Measurements from ENCODE around the gene FNDC1. TPM values are rescaled to one million over a fixed set of nuclear protein-coding genes. Genes with fewer than 3 reads are reported as not detected.

Gene FNDC1
- total RNA-seq, 1 experiment from 2014 or later = not detected

- CTCF ChIA-PET = no interaction called here
- no TSS peak for BruUV-seq (replicated peaks)
- no peak for DNase-seq
- no peak overlapping the region for H2AFZ ChIP-seq (ENCODE audit: low read length)
- H3F3A ChIP-seq (ENCODE audit: low read length, unreplicated experiment) = no peaks in the 10 kb centered on the region
- no peaks in the 10 kb centered on the region for H4K20me1 ChIP-seq (ENCODE audit: low read length)
- no peaks in the 10 kb centered on the region for H3K9me2 ChIP-seq (replicated peaks; ENCODE audit: low read length)
- POLR2A ChIA-PET (ENCODE audit: unreplicated experiment) = no interaction called here
- no peak overlapping the region for H3K27ac ChIP-seq (ENCODE audit: low read length)
- TF ChIP-seq, protein P1, sequence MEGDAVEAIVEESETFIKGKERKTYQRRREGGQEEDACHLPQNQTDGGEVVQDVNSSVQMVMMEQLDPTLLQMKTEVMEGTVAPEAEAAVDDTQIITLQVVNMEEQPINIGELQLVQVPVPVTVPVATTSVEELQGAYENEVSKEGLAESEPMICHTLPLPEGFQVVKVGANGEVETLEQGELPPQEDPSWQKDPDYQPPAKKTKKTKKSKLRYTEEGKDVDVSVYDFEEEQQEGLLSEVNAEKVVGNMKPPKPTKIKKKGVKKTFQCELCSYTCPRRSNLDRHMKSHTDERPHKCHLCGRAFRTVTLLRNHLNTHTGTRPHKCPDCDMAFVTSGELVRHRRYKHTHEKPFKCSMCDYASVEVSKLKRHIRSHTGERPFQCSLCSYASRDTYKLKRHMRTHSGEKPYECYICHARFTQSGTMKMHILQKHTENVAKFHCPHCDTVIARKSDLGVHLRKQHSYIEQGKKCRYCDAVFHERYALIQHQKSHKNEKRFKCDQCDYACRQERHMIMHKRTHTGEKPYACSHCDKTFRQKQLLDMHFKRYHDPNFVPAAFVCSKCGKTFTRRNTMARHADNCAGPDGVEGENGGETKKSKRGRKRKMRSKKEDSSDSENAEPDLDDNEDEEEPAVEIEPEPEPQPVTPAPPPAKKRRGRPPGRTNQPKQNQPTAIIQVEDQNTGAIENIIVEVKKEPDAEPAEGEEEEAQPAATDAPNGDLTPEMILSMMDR (conservative IDR thresholded peaks at IDR 0.05; ENCODE audit: low read depth, low read length) = no peak
- TF ChIP-seq EZH2phosphoT487 (IDR thresholded peaks at IDR 0.05; ENCODE audit: borderline replicate concordance, low read length) (no peak), EZH2 (IDR thresholded peaks at IDR 0.05; ENCODE audit: low read length, unreplicated experiment) (no peak)
- H3K27me3 ChIP-seq (ENCODE audit: low read length) = peaks cover 67% of the 10 kb centered on the region
- no peaks in the 10 kb centered on the region for H3K4me1 ChIP-seq (ENCODE audit: insufficient read depth, low read length)
- ATAC-seq = no peak
- no peaks in the 10 kb centered on the region for H3K79me2 ChIP-seq (ENCODE audit: low read length)
- no peaks in the 10 kb centered on the region for H3K36me3 ChIP-seq (ENCODE audit: low read depth, low read length)
- no peak overlapping the region for H3K9ac ChIP-seq (ENCODE audit: low read length)
- H3K4me3 ChIP-seq (ENCODE audit: low read length) = no peak overlapping the region
- intact Hi-C loops (cut with micrococcal nuclease) = no loop called here
- no peaks in the 10 kb centered on the region for H3K9me3 ChIP-seq (ENCODE audit: low read length)
- no peak overlapping the region for H3K4me2 ChIP-seq (ENCODE audit: low read length)
Measured at GRCh38 chr6:159169557-159170332, 545 bp downstream of the FNDC1 start.

GRCh38 chr6:159170333-159170672 lies 1.1 kb downstream of the FNDC1 start:
- no peaks in the 10 kb centered on the region for H3K9me2 ChIP-seq (replicated peaks; ENCODE audit: low read length)
- ATAC-seq (no peak), DNase-seq (no peak)
- no peak overlapping the region for H3K4me3 ChIP-seq (ENCODE audit: low read length)
- no peak overlapping the region for H3K27ac ChIP-seq (ENCODE audit: low read length)
- CTCF ChIA-PET = no interaction called here
- no peak overlapping the region for H3K9ac ChIP-seq (ENCODE audit: low read length)
- H3K27me3 ChIP-seq (ENCODE audit: low read length) = peaks cover 66% of the 10 kb centered on the region
- BruUV-seq (replicated peaks) = no TSS peak
- no peaks in the 10 kb centered on the region for H3K36me3 ChIP-seq (ENCODE audit: low read depth, low read length)
- no peaks in the 10 kb centered on the region for H4K20me1 ChIP-seq (ENCODE audit: low read length)
- intact Hi-C loops (cut with micrococcal nuclease) = no loop called here
- no peaks in the 10 kb centered on the region for H3K79me2 ChIP-seq (ENCODE audit: low read length)
- no peaks in the 10 kb centered on the region for H3K4me1 ChIP-seq (ENCODE audit: insufficient read depth, low read length)
- no peaks in the 10 kb centered on the region for H3K9me3 ChIP-seq (ENCODE audit: low read length)
- no peaks in the 10 kb centered on the region for H3F3A ChIP-seq (ENCODE audit: low read length, unreplicated experiment)
- no peak overlapping the region for H3K4me2 ChIP-seq (ENCODE audit: low read length)
- POLR2A ChIA-PET (ENCODE audit: unreplicated experiment) = no interaction called here
- H2AFZ ChIP-seq (ENCODE audit: low read length) = no peak overlapping the region
- TF ChIP-seq EZH2 (IDR thresholded peaks at IDR 0.05; ENCODE audit: low read length, unreplicated experiment) = no peak
- TF ChIP-seq, protein P1 (conservative IDR thresholded peaks at IDR 0.05; ENCODE audit: low read depth, low read length) = no peak
- no peak for TF ChIP-seq EZH2phosphoT487 (IDR thresholded peaks at IDR 0.05; ENCODE audit: borderline replicate concordance, low read length)

DNA sequence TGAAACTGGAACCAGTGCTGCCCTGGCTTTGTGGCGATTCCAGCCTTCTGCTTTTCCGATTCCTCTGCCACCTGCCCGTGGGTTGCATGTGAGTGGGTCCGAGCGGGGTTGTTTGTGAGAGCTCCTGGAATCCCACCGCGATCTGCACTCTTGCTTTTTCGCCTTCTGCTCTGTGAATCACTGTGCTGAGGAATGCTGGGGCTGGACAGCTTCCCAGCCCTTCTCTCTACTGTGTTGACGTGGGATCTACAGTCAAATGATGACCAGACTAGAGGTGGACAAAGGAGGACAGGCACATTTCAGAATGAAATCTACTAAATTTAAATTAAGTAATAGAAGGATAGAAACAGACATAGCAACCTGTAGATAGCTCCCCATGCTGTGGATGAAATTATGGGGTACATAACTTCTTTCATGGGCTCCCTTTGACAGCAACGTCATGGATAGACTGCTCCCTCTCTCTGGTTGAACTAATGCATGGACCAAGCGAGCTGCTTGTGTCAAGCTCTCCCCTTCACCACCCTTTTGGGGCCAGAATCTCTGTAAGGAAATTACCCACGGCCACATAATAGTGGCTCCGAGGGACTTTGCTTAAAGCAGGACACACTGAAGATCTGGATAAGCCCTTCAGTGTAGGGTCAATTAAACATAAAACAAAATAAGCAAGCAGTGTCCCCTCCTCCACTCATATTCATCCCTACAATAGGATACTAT lies 2.0 kb downstream of the FNDC1 start:
- BruUV-seq (replicated peaks) = no TSS peak
- POLR2A ChIA-PET (ENCODE audit: unreplicated experiment) = no interaction called here
- H2AFZ ChIP-seq (ENCODE audit: low read length) = no peak overlapping the region
- no peak overlapping the region for H3K9ac ChIP-seq (ENCODE audit: low read length)
- H3K27me3 ChIP-seq (ENCODE audit: low read length) = peaks cover 65% of the 10 kb centered on the region
- no peak overlapping the region for H3K4me2 ChIP-seq (ENCODE audit: low read length)
- H3K27ac ChIP-seq (ENCODE audit: low read length) = no peak overlapping the region
- no peak for ATAC-seq
- no peaks in the 10 kb centered on the region for H3K79me2 ChIP-seq (ENCODE audit: low read length)
- DNase-seq = peak; percentile 19
- no peaks in the 10 kb centered on the region for H4K20me1 ChIP-seq (ENCODE audit: low read length)
- H3F3A ChIP-seq (ENCODE audit: low read length, unreplicated experiment) = no peaks in the 10 kb centered on the region
- no peaks in the 10 kb centered on the region for H3K36me3 ChIP-seq (ENCODE audit: low read depth, low read length)
- no peaks in the 10 kb centered on the region for H3K9me2 ChIP-seq (replicated peaks; ENCODE audit: low read length)
- intact Hi-C loops (cut with micrococcal nuclease) = no loop called here
- CTCF ChIA-PET = no interaction called here
- TF ChIP-seq EZH2 (IDR thresholded peaks at IDR 0.05; ENCODE audit: low read length, unreplicated experiment) (no peak), EZH2phosphoT487 (IDR thresholded peaks at IDR 0.05; ENCODE audit: borderline replicate concordance, low read length) (no peak)
- TF ChIP-seq, protein P1 (conservative IDR thresholded peaks at IDR 0.05; ENCODE audit: low read depth, low read length) = no peak
- H3K9me3 ChIP-seq (ENCODE audit: low read length) = no peaks in the 10 kb centered on the region
- no peaks in the 10 kb centered on the region for H3K4me1 ChIP-seq (ENCODE audit: insufficient read depth, low read length)
- H3K4me3 ChIP-seq (ENCODE audit: low read length) = no peak overlapping the region
